Medulla oblongata (tissue), 1 donor: ENCODE results near the gene SHISAL2A.
A peak's percentile ranks its signal among the peaks of the same experiment; 100 is the strongest.

Experiments
- DNase-seq: peaks from one replicate; pipeline ENCODE4 v3.0.0-alpha.2; 2015; ENCODE audit errors: extremely low spot score

Gene SHISAL2A

GRCh38 chr1:52632732-52633290 lies at the start of gene SHISAL2A:
Gene SHISAL2A (plus strand): TSS chr1:52633168. CDS start chr1:52633494, 326 bp downstream.
- no peak for DNase-seq

GRCh38 chr1:52585474-52585873 lies 47.5 kb upstream of the SHISAL2A start:
- DNase-seq = no peak

DNA sequence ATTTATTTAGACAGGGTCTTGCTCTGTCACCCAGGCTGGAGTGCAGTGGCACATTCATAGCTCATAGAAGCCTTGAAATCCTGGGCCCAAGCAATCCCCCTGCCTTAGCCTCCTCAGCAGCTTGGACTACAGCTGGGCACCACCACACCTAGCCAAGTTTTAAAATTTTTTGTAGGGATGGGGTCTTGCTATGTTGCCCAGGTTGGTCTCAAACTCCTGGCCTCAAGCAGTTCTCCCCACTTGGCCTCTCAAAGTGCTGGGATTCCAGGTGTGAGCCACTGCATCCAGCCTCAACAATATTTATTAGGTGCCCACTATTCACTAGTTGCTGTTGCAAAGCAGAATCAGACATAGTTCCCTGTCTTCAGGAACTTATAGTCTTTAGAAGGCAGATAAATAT lies 44.9 kb upstream of the SHISAL2A start:
- DNase-seq = no peak

GRCh38 chr1:52588535-52588934 lies 44.4 kb upstream of the SHISAL2A start:
- peak; percentile 64 for DNase-seq

GRCh38 chr1:52590266-52590665 lies 42.7 kb upstream of the SHISAL2A start:
- DNase-seq = no peak

DNA sequence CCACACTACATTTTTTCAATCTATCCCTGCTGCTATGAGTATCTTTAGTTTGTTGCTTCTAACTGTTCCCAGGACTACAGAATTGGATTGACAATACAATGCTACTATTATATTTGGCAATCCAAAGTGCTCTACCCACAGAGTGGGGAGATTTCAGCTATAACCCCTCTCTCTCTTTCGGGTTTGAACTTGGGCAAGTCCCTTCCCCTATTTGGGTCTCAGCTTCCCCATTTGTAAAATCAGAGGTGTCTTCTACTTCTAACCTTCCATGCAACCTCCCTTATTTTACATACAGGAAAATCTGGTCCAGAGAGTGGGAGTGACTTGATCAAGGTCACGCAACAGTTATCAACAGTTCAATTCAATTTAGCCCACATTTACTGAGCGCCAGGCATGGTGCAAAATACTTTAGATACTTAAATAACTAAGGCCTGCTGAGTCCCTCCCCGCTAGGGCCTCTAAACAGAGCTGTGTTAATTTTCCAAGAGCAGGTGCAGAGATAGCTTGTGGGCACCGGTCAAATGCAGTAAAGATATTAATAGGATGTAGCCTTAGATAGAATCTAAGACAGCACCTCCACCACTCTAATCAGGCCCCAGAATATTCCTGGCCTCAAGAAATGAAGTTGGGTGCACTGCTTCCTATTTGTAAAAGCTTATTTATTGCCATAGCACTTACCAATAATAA lies 40.2 kb upstream of the SHISAL2A start:
- no peak for DNase-seq

- DNase-seq = no peak
Measured at GRCh38 chr1:52593495-52593894, 39.5 kb upstream of the SHISAL2A start.

- no peak for DNase-seq
Measured at GRCh38 chr1:52595061-52595460, 37.9 kb upstream of the SHISAL2A start.

- no peak for DNase-seq
Measured at GRCh38 chr1:52597912-52598311, 35.1 kb upstream of the SHISAL2A start.

DNA sequence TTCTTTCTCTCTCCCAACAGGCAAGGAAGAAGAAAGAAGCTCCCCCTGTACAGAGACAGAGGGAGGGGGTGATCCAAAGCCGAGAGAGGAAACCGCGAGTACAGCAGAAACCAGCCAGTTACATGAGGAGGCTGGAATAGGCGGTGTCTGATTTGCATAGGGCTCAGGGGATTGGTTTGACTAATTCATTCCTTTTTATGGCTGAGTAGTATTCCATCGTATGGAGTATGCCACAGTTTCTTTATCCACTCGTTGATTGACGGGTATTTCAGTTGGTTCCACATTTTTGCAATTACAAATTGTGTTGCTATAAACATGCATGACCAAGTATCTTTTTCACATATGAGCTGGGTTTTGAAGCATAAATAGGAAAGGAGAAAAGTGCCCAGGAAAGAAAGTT lies 34.2 kb upstream of the SHISAL2A start:
- DNase-seq = no peak

DNA sequence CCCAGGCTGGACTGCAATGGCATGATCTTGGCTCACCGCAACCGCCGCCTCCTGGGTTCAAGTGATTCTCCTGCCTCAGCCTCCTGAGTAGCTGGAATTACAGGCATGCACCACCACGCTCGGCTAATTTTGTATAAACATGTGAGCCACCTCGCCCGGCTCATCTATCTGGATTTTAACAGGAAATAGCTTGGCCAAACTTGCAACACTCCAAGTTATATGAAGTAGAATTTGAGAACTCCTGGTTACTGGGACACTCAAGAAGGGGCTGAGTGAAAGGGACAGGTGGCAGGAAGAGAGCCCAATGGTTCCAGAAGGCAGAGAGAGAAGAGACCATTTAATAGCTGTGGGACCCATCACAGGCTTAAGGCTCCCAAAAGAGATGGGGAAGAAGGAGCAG lies 33.7 kb upstream of the SHISAL2A start:
- no peak for DNase-seq

GRCh38 chr1:52600533-52601179 lies 32.3 kb upstream of the SHISAL2A start:
- no peak for DNase-seq

DNA sequence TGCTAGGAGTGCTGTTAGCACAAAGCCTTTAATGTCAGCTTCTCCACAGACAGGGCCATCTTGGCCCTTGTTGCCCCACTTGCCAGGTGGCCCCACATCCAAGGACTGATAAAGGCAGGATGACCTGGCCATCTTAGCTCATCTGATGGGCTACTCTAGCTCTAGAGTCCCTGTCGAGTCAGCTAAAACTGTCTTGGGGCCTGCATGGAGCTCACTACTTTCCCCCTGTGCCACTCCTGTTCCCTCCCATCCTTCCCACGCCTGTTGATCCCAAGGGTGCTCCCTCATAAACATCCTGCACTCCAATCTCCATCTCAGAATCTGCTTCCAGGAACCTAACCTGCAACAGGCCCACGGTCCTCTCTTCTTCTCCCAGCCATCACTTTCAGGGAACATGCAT lies 31.4 kb upstream of the SHISAL2A start:
- no peak for DNase-seq

DNA sequence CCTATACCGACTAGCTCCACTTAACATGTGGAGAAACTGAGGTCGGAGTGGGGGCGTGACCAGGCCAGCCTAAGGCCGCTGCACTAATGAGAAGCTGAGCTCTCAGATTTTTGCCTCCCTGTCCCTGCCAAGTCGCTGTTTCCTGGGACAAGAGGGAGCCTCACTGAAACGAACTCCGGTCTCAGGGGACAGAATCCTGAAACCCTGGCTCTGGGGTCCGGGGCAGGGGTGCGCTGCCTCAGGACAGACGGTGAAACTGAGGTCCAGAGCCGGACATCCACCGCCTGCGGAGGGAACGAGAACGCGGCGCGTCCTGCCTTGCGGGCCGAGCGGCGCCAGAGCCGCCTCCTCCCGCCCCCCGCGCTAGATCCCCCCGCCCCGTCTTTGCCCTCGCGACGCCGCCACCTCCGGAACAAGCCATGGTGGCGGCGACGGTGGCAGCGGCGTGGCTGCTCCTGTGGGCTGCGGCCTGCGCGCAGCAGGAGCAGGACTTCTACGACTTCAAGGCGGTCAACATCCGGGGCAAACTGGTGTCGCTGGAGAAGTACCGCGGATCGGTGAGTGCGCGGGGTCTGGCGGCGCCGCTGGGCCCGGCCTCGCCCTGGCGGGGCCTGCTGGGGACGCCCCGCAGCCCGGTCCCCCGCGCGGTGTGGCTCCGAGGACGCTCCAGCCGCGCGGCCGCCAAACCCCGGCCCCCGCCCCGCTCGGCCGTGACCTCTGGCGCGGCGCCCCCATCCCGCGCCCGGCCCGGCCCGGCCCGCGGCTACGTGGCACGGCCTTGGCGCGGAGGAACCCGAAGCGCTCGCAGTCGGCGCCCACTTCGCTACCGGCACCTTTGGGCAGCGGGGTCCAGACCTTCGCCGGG lies 30.7 kb upstream of the SHISAL2A start, which contains the start of gene GPX7:
GPX7 (plus strand) TSS at position 381 of the 865 bp plus-strand sequence; CDS start at position 420, 39 bp downstream.
- peak; percentile 15 for DNase-seq

DNA sequence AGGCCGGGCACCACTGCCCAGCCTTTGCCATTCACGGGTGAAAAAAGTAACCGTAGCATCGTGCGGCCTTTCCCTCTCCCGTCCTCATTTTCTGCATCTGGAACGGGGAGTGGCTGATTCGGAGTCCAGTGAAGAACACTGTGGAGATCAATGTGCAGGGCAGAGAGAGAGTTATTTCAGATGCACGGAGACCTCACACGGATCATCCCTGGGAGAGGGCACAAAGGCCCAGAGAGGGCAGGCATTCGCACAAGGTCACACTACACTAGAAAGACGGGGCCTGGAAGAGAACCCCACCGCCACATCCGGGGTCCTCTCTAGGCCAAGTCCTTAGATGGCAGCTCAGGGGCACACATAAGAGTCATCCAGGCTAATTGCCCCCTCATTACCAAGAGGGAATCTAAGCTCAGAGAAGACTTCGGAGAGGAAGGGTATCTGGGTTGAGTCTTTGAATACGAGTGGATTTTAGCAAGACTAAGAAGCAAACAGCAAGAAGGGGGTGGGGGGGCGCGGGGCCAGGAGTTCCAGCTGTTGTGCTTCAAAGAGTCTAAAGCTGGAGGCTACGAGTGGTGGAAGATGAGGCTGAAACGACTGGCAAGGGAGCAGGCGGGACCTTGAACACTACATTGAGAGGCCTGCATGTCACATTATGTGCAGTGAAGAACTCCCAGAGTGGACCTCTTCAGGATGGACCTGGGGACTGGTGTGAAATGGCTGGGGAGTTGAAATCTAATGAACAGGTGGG lies 29.9 kb upstream of the SHISAL2A start:
- DNase-seq = no peak

DNA sequence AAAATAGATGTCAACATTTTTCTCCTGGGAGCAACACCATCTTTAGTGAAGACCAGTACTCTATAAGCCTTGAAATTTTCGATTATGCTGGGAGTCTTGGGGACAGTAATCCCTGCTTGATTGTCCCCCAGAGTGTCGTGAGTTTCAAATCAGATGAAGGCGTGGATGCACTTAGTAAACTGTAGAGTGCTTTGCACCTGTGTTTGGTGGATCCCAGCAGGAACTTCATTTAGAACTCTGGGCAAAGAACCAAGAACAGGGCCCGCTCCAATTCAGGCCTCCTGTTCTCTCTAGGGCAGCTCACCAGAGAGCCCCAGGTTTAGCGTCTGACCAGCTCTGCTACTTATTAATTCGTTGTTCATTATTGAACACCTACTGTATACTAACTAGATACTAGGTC lies 29.3 kb upstream of the SHISAL2A start:
- DNase-seq = no peak

DNA sequence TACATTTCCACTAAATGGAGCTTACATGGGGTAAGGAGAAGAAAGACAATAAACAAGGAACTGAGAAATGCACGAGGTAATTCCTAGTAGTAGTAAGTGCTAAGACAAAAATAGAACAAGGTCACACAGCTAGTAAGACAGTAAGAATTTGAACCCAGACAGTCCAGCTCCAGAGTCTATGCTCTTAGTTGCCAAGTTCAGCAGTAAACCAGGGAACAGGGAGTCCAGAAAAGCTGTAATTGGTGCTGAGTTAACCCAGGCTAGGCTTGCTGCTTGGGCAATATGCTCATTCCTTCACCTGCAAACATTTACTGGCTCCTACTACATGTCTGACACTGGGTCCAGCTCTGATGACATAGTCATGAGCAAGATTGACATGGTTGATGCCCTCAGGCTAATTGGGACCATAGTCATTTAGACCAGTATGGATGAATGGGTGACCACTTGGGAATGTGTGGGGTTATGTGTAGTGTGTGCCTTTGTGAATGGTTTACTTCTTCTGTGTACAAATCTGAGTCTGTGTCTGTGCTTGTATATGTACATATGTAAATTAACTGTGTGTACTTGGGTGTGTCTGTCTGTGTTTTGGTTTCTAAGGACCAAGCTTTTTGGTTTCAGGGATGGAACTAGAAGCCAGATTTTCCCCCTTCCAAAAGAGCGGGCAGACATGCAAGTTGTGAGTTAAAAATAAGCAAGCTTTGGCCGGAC lies 28.8 kb upstream of the SHISAL2A start:
- no peak for DNase-seq

- DNase-seq = no peak
Measured at GRCh38 chr1:52613636-52614373, 19.2 kb upstream of the SHISAL2A start.

DNA sequence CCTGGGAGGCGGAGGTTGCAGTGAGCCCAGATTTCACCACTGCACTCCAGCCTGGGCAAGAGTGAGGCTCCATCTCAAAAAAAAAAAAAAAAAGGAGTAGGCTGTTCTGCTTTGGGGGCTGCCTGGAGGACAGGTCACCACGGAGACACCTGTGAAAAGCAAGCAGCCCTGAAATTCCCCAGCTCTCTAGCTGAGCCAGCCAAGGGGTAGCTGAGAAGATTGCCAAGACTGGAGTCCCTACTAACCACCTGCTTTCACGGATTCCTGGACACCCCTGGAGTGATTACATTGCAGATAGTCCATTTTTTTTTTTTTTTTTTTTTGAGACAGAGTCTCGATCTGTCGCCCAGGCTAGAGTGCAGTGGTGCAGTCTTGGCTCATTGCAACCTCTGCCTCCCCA lies 18.3 kb upstream of the SHISAL2A start:
- no peak for DNase-seq

GRCh38 chr1:52615489-52616042 lies 17.4 kb upstream of the SHISAL2A start:
- no peak for DNase-seq
